ENCODE measurements around the gene DVL2. TPM values are rescaled to one million over a fixed set of nuclear protein-coding genes. Genes with fewer than 3 reads are reported as not detected.

The DVL2 gene
- total RNA-seq, 2 experiments from 2014 or later, result 47.2 to 49.1 TPM

GRCh38 chr17:7262192-7262934 lies 28.0 kb upstream of the DVL2 start, which contains the start of gene CLDN7:
Gene CLDN7 (minus strand): TSS chr17:7262478. CDS start chr17:7262043, 435 bp downstream.
- POLR2A ChIA-PET, result no interaction called here
- CTCF ChIA-PET, result no interaction called here
- H3K36me3 Mint-ChIP-seq (ENCODE audit: low read depth), result peaks cover 12% of the 10 kb centered on the region
- DNase-seq, result no peak
- H3K4me3 Mint-ChIP-seq, result peak within 1 kb of the TSS; percentile 62
- no peaks in the 10 kb centered on the region for H3K9me3 Mint-ChIP-seq
- peaks cover 35% of the 10 kb centered on the region for H3K27me3 Mint-ChIP-seq
- H3K27ac Mint-ChIP-seq, result peak within 1 kb of the TSS; percentile 16
- peaks cover 28% of the 10 kb centered on the region for H3K4me1 Mint-ChIP-seq

DNA sequence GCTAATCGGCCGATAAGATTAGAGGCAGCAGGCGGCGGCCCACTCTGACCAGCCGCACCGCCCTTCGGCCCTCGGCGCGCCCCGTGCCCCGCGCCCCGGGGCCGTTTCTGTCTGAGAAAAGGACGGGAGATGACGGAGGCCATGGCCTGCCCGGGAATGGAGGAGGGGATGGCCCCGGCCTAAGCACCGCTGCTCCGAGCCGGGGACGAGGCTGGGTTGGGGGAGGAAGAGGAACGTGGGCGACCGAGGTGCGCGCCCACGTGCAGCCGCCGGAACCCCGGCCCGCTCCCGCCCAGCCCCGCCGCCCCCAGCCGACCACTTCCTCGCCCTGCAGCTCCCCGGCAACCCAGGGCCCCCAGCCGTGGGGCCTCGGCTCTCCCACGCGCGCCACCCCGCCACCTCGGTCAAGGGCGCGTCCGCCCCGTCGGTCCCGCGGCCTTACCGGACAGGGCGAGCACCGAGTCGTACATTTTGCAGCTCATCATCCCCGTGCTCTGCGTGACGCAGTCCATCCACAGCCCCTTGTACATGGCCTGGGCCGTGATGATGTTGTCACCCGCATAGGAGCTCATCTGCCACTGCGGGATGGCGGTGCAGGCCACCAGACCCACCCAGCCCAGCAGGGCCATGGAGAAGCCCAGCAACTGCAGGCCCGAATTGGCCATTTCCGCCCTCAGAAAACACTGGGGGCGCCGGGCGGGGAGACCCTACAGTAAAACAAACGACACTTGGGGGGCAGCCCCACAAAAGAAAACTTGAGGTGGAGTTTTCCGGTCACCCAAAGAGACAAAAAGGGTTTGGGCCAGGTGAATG lies 27.3 kb upstream of the DVL2 start:
- Mint-ChIP-seq H3K9me3 (no peaks in the 10 kb centered on the region), H3K4me3 (peak overlapping the region; percentile 54), H3K27me3 (peaks cover 32% of the 10 kb centered on the region), H3K4me1 (peaks cover 28% of the 10 kb centered on the region), H3K27ac (no peak overlapping the region), H3K36me3 (ENCODE audit: low read depth) (peaks cover 17% of the 10 kb centered on the region)
- DNase-seq, result no peak
- ChIA-PET POLR2A (no interaction called here), CTCF (no interaction called here)

DNA sequence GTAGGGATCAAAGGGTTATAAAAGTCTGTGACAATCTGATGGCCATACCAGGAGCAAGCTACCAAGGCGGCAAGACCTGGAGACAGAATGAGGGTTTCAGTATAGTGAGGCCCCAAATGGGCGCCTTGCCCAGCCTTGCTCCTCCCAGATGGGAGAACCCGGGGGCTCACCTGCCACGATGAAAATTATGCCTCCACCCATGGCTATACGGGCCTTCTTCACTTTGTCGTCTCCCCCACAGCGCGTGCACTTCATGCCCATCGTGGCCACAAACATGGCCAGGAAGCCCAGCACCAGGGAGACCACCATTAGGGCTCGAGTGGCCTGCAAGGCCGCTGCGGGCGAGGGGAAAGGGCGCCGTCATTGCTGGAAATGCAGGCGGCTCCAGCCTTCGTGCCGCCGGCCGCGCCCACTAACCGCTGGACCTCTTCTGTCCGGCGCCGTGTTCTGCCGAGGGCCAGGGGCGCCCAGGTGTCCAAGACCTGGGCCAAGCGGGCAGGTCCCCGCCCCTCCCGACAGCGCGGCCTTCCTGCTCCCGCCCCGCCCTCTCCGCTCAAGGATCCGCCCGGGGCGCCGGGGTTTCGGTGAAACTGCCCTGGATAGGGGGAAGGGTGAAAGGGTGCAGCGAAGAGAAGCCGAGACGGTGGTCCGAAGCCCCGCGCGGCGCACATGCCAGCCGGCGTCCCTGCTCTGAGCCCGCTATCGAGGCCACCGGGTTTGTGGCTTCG lies 26.5 kb upstream of the DVL2 start:
- peaks cover 29% of the 10 kb centered on the region for H3K27me3 Mint-ChIP-seq
- no peak overlapping the region for H3K27ac Mint-ChIP-seq
- peaks cover 20% of the 10 kb centered on the region for H3K36me3 Mint-ChIP-seq (ENCODE audit: low read depth)
- H3K9me3 Mint-ChIP-seq, result no peaks in the 10 kb centered on the region
- H3K4me3 Mint-ChIP-seq, result peak overlapping the region; percentile 54
- peaks cover 28% of the 10 kb centered on the region for H3K4me1 Mint-ChIP-seq
- no peak for DNase-seq
- CTCF ChIA-PET, result no interaction called here
- POLR2A ChIA-PET, result interaction anchor here (1.0 kb wide), 1 partner anchor 19 kb away, joined by 3 read pairs; no protein-coding TSS in a partner anchor

GRCh38 chr17:7260151-7260550 lies 25.8 kb upstream of the DVL2 start:
- no peak overlapping the region for H3K4me3 Mint-ChIP-seq
- ChIA-PET POLR2A (interaction anchor here (1.0 kb wide), 1 partner anchor 19 kb away, joined by 3 read pairs; no protein-coding TSS in a partner anchor), CTCF (no interaction called here)
- H3K4me1 Mint-ChIP-seq, result peaks cover 28% of the 10 kb centered on the region
- H3K27ac Mint-ChIP-seq, result no peak overlapping the region
- no peaks in the 10 kb centered on the region for H3K9me3 Mint-ChIP-seq
- peaks cover 29% of the 10 kb centered on the region for H3K27me3 Mint-ChIP-seq
- DNase-seq, result no peak
- H3K36me3 Mint-ChIP-seq (ENCODE audit: low read depth), result peaks cover 20% of the 10 kb centered on the region

GRCh38 chr17:7259555-7259889 lies 25.2 kb upstream of the DVL2 start:
- DNase-seq, result no peak
- Mint-ChIP-seq H3K27ac (no peak overlapping the region), H3K27me3 (peaks cover 26% of the 10 kb centered on the region), H3K4me1 (peaks cover 28% of the 10 kb centered on the region), H3K9me3 (no peaks in the 10 kb centered on the region), H3K36me3 (ENCODE audit: low read depth) (peaks cover 25% of the 10 kb centered on the region), H3K4me3 (no peak overlapping the region)
- ChIA-PET CTCF (interaction anchor here (2.0 kb wide), 1 partner anchor 37 kb away, joined by 5 read pairs; no protein-coding TSS in a partner anchor), POLR2A (interaction anchor here (1.0 to 1.2 kb wide), 2 partner anchors 18 to 23 kb away, joined by 3 read pairs; no protein-coding TSS in a partner anchor)

DNA sequence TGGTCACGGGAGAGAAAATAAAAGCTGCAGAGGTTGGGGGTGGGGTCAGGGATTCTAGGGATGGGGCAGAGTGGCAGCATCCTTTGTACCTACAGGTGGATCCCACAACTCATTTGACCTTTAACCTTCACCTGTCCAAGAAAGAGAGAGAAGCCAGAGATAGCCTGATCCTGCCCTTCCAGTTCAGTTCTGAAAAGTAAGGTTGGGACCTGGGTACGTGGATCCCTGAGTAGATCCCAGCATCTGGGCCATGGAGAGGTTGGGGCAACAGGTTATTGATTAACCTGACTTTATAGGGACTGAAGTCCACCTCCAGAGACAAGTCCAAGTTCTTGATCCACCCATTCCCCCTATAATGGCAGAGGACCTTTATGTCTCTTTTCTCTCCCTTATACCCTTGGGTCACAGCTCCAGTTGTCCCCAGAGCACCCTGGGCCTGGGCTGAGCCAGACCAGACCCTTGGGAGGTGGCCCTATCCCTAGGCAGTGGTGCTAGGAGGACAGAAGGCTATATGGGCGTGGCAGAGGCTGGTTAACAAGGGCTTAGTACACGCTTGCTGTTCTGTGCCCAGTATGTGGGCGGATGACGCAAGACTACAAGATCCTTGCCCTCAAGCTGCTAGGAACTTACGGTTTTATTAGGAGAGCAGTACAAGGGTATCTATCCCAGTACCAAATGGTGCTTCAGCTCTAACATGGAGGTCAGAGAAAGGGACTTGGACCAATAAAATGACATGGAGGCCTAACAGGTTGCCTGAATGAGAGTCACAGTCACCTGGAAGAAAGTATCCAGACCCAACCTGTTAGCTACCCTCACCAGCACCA lies 24.6 kb upstream of the DVL2 start:
- Mint-ChIP-seq H3K27ac (no peak overlapping the region), H3K36me3 (ENCODE audit: low read depth) (peaks cover 31% of the 10 kb centered on the region), H3K27me3 (peaks cover 21% of the 10 kb centered on the region), H3K4me3 (no peak overlapping the region), H3K9me3 (no peaks in the 10 kb centered on the region), H3K4me1 (peaks cover 28% of the 10 kb centered on the region)
- DNase-seq, result no peak
- ChIA-PET CTCF (interaction anchor here (2.0 kb wide), 1 partner anchor 38 kb away, joined by 5 read pairs; no protein-coding TSS in a partner anchor), POLR2A (interaction anchor here (0.6 to 1.6 kb wide), 4 partner anchors 22 to 144 kb away, joined by 3 to 6 read pairs (median 3); partner anchors contain the start of genes ACADVL, DLG4 and DVL2)

DNA sequence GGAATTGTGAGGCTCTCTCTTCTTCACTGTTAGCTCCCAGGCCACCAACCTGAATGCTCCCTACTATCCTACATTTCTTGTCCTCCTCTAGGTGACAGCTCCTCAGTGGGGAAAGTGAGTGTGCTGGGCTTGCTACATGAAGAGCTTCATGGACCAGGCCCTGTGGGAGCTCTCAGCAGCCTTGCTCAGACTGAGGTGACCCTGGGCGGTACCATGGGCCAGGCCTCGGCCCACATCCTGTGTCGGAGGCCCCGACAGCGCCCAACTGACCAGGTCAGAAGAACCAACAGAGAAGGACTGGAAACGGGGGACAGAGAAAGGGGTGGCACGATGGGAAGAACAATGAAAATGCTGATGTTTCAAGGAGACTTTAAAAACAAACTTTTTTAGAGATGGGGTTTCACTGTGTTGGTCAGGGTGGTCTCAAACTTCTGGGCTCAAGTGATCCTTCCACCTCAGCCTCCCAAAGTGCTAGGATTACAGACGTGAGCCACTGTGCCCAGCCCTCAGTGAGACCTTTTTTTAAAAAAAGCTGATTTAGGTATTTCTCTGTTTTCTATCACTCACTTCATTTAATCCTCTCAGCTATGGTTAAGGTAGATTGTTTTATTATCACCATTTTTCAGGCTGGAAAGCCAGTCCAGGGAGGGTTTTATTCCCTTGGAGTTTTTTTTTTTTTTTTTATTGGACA lies 22.6 kb upstream of the DVL2 start:
- ChIA-PET CTCF (interaction anchor here (0.7 to 1.5 kb wide), 2 partner anchors 17 to 39 kb away, joined by 4 read pairs; partner anchors contain the start of gene PHF23), POLR2A (interaction anchor here (0.8 to 1.6 kb wide), 4 partner anchors 9 to 227 kb away, joined by 3 to 6 read pairs (median 4); partner anchors contain the start of genes ACADVL, DLG4, PHF23 and POLR2A)
- Mint-ChIP-seq H3K4me1 (peaks cover 25% of the 10 kb centered on the region), H3K27ac (no peak overlapping the region), H3K36me3 (ENCODE audit: low read depth) (peaks cover 45% of the 10 kb centered on the region), H3K4me3 (no peak overlapping the region), H3K27me3 (peaks cover 3% of the 10 kb centered on the region), H3K9me3 (no peaks in the 10 kb centered on the region)
- no peak for DNase-seq

- H3K27me3 Mint-ChIP-seq, result no peaks in the 10 kb centered on the region
- CTCF ChIA-PET, result no interaction called here
- POLR2A ChIA-PET, result no interaction called here
These were observed 20.2 kb upstream of the DVL2 start for GRCh38 chr17:7254511-7254910.

GRCh38 chr17:7253082-7253481 lies 18.8 kb upstream of the DVL2 start:
- Mint-ChIP-seq H3K36me3 (ENCODE audit: low read depth) (peaks cover 51% of the 10 kb centered on the region), H3K27ac (peak overlapping the region; percentile 97), H3K27me3 (no peaks in the 10 kb centered on the region), H3K4me3 (peak overlapping the region; percentile 91), H3K9me3 (no peaks in the 10 kb centered on the region), H3K4me1 (peaks cover 44% of the 10 kb centered on the region)
- POLR2A ChIA-PET, result no interaction called here
- CTCF ChIA-PET, result no interaction called here
- DNase-seq, result no peak

More at GRCh38 chr17:7254511-7254910, 20.2 kb upstream of the DVL2 start:
- no peak overlapping the region for H3K27ac Mint-ChIP-seq
- DNase-seq, result no peak
- peaks cover 32% of the 10 kb centered on the region for H3K4me1 Mint-ChIP-seq
- peaks cover 53% of the 10 kb centered on the region for H3K36me3 Mint-ChIP-seq (ENCODE audit: low read depth)
- H3K4me3 Mint-ChIP-seq, result no peak overlapping the region
- H3K9me3 Mint-ChIP-seq, result no peaks in the 10 kb centered on the region

- Mint-ChIP-seq H3K4me1 (peaks cover 46% of the 10 kb centered on the region), H3K4me3 (peak within 1 kb of the TSS; percentile 91), H3K27me3 (no peaks in the 10 kb centered on the region), H3K27ac (peak within 1 kb of the TSS; percentile 97), H3K36me3 (ENCODE audit: low read depth) (peaks cover 49% of the 10 kb centered on the region), H3K9me3 (no peaks in the 10 kb centered on the region)
- peak; percentile 93 for DNase-seq
- ChIA-PET CTCF (interaction anchor here (1.0 kb wide), 1 partner anchor 32 kb away, joined by 3 read pairs; no protein-coding TSS in a partner anchor), POLR2A (interaction anchor here (1.3 to 3.9 kb wide), 4 partner anchors 12 to 63 kb away, joined by 4 to 74 read pairs (median 8); partner anchors contain the start of genes ACADVL, DVL2, GABARAP and GPS2)
These were observed 18.1 kb upstream of the DVL2 start, which contains the start of gene ELP5 for GRCh38 chr17:7252176-7253043. Gene ELP5 (plus strand): TSS chr17:7252215. CDS start chr17:7252551, 336 bp downstream.

Data from activated CD4-positive, alpha-beta memory T cell treated with anti-CD3 and anti-CD28 coated beads, Interleukin-2, amount 10 ng/mL, durations not matched to agents 7 days and 5 days (primary cell).